GM23338 (cell line): ENCODE measurements around the gene DNM2. TPM values are rescaled to one million over a fixed set of nuclear protein-coding genes. Genes with fewer than 3 reads are reported as not detected.

ENCODE experiments used
- ATAC-seq: fragments of 200-7000 bp; cut with Tn5 transposase; 3 replicates; pipeline ENCODE4 v1.9.1; 2020
- DNase-seq: peaks from one replicate; pipeline ENCODE4 v3.0.0-alpha.2; 2015; ENCODE audit warnings: low spot score
- H2AFZ ChIP-seq: fragments of 200-600 bp; sonication (generic); 2 replicates; pipeline ENCODE4 v1.8.0; 2016; ENCODE audit warnings: antibody characterized with exemption, mild to moderate bottlenecking, moderate library complexity
- H3F3A ChIP-seq: fragments of 200-600 bp; sonication (generic); replicated peaks from 2 replicates; pipeline ENCODE4 v1.8.0; 2017; ENCODE audit warnings: antibody characterized with exemption, mixed run types, low read depth
- H3K27ac ChIP-seq: fragments of 200-600 bp; sonication (generic); 2 replicates; pipeline ENCODE4 v1.6.1; 2016; ENCODE audit warnings: low read depth
- H3K27me3 ChIP-seq: fragments of 200-600 bp; sonication (generic); 2 replicates; pipeline ENCODE4 v1.8.0; 2016; ENCODE audit warnings: mild to moderate bottlenecking, mixed run types, moderate library complexity; ENCODE audit not compliant: insufficient read depth
- H3K36me3 ChIP-seq: fragments of 200-600 bp; sonication (generic); 2 replicates; pipeline ENCODE4 v1.8.0; 2016; ENCODE audit warnings: mild to moderate bottlenecking; ENCODE audit not compliant: insufficient read depth
- H3K4me1 ChIP-seq: fragments of 200-600 bp; sonication (generic); 2 replicates; pipeline ENCODE4 v1.8.0; 2016; ENCODE audit warnings: mild to moderate bottlenecking, moderate library complexity; ENCODE audit not compliant: insufficient read depth
- H3K4me2 ChIP-seq: fragments of 200-600 bp; sonication (generic); 2 replicates; pipeline ENCODE4 v1.7.1; 2017; ENCODE audit warnings: mixed run types
- H3K4me3 ChIP-seq: fragments of 200-600 bp; sonication (generic); 2 replicates; pipeline ENCODE4 v1.6.1; 2016; ENCODE audit warnings: mixed run types
- H3K79me2 ChIP-seq: fragments of 200-600 bp; sonication (generic); replicated peaks from 2 replicates; pipeline ENCODE4 v1.8.0; 2017; ENCODE audit warnings: mild to moderate bottlenecking; ENCODE audit not compliant: insufficient read depth
- H3K9me2 ChIP-seq: fragments of 200-600 bp; sonication (generic); 2 replicates; pipeline ENCODE4 v1.8.0; 2017; ENCODE audit not compliant: insufficient read depth
- H4K20me1 ChIP-seq: fragments of 200-600 bp; sonication (generic); replicated peaks from 2 replicates; pipeline ENCODE4 v1.8.0; 2017; ENCODE audit warnings: mild to moderate bottlenecking; ENCODE audit not compliant: insufficient read depth
- H3K27ac Mint-ChIP-seq: 2 replicates; pipeline ENCODE4 v1.8.0; 2020; ENCODE audit warnings: inconsistent platforms, mild to moderate bottlenecking, moderate library complexity, mixed read lengths
- H3K27me3 Mint-ChIP-seq: 3 replicates; pipeline ENCODE4 v1.8.0; 2022; ENCODE audit warnings: low read depth, mild to moderate bottlenecking, moderate library complexity, mixed read lengths, inconsistent platforms; ENCODE audit not compliant: insufficient read depth, poor library complexity
- H3K36me3 Mint-ChIP-seq: 3 replicates; pipeline ENCODE4 v1.8.0; 2021; ENCODE audit warnings: low read depth, mild to moderate bottlenecking, inconsistent platforms, moderate library complexity, mixed read lengths
- H3K4me1 Mint-ChIP-seq: 3 replicates; pipeline ENCODE4 v1.8.0; 2020; ENCODE audit warnings: mild to moderate bottlenecking, inconsistent platforms, mixed read lengths
- H3K4me3 Mint-ChIP-seq: 3 replicates; pipeline ENCODE4 v1.8.0; 2021; ENCODE audit warnings: moderate library complexity, mild to moderate bottlenecking, inconsistent platforms, mixed read lengths
- H3K9me3 Mint-ChIP-seq: 3 replicates; pipeline ENCODE4 v1.8.0; 2020; ENCODE audit warnings: moderate library complexity, mild to moderate bottlenecking, inconsistent platforms, mixed read lengths
- CREB1 ChIP-seq: fragments of 250-450 bp; sonication (Bioruptor Pico); IDR thresholded peaks from 2 replicates; pipeline ENCODE4 v1.5.0; 2020; ENCODE audit warnings: low read depth, mild to moderate bottlenecking, moderate library complexity
- CTCF ChIP-seq, 2 experiments: fragments of 200-600 bp in 1 of 2; sonication (generic) in 1 of 2; conservative IDR thresholded peaks; 2 replicates each; pipeline versions ENCODE4 v1.5.1 to v1.6.1; 2016 to 2017; ENCODE audit warnings: antibody characterized with exemption in 2 of 2, low read depth in 2 of 2, mild to moderate bottlenecking in 2 of 2, moderate library complexity in 1 of 2
- ETS1 ChIP-seq: IDR thresholded peaks from 2 replicates; pipeline ENCODE4 v1.6.1; 2016; ENCODE audit warnings: antibody characterized with exemption
- EZH2 ChIP-seq: fragments of 200-600 bp; sonication (generic); IDR thresholded peaks from one replicate; pipeline ENCODE4 v1.8.0; 2017; ENCODE audit warnings: antibody characterized with exemption, mild to moderate bottlenecking, low read depth; ENCODE audit not compliant: unreplicated experiment
- EZH2phosphoT487 ChIP-seq: fragments of 200-600 bp; sonication (generic); IDR thresholded peaks from one replicate; pipeline ENCODE4 v1.8.1; 2018; ENCODE audit warnings: antibody characterized with exemption; ENCODE audit not compliant: unreplicated experiment
- JUNB ChIP-seq: IDR thresholded peaks from one replicate; pipeline ENCODE4 v1.6.1; 2016; ENCODE audit warnings: antibody characterized with exemption; ENCODE audit not compliant: unreplicated experiment
- POLR2AphosphoS5 ChIP-seq: IDR thresholded peaks from 2 replicates; pipeline ENCODE4 v1.6.1; 2016; ENCODE audit warnings: antibody characterized with exemption, low read depth
- ZNF114 ChIP-seq: fragments of 250-450 bp; sonication (Bioruptor Pico); IDR thresholded peaks from 2 replicates; pipeline ENCODE4 v1.5.0; 2020; ENCODE audit warnings: mild to moderate bottlenecking, moderate library complexity
- ZNF462 ChIP-seq: fragments of 250-450 bp; sonication (Bioruptor Pico); IDR thresholded peaks from 2 replicates; pipeline ENCODE4 v1.5.0; 2020; ENCODE audit warnings: mild to moderate bottlenecking, moderate library complexity
- polyA plus RNA-seq: library from polyadenylated mRNA; unstranded; fragments of >200 nt; fragmentation: Nextera tagmentation; extraction: Ambion mirVana; gene quantifications from 2 replicates; pipeline ENCODE4 v1.2.1, GENCODE V29; 2016
- total RNA-seq: library from RNA; depleted of rRNA; stranded (reverse); fragments of >200 nt; shearing (Covaris generic); gene quantifications from 2 replicates; pipeline ENCODE4 v1.2.3, GENCODE V29; 2014

DNM2 gene
- total and polyA plus RNA-seq, 2 experiments from 2014 or later: 40.7 to 138 TPM

GRCh38 chr19:10683582-10683981, 34.3 kb upstream of the DNM2 start (continued):
- TF ChIP-seq ZNF462 (CRISPR knock-in tag): no peak

GRCh38 chr19:10685210-10685609, 32.7 kb upstream of the DNM2 start:
- peaks cover 87% of the 10 kb centered on the region for H3K36me3 ChIP-seq
- H3K36me3 Mint-ChIP-seq: peaks cover 97% of the 10 kb centered on the region
- no peaks in the 10 kb centered on the region for H3K9me2 ChIP-seq
- peaks cover 61% of the 10 kb centered on the region for H3K79me2 ChIP-seq
- peaks cover 2% of the 10 kb centered on the region; the same call in 1 of the 3 replicates for H3K9me3 Mint-ChIP-seq
- H3K4me2 ChIP-seq: no peak overlapping the region
- peaks cover 58% of the 10 kb centered on the region for H4K20me1 ChIP-seq
- no peaks in the 10 kb centered on the region for H3K27me3 ChIP-seq
- no peaks in the 10 kb centered on the region for H3K4me1 Mint-ChIP-seq
- DNase-seq (no peak), ATAC-seq (no peak)
- peaks cover 28% of the 10 kb centered on the region for H3K27me3 Mint-ChIP-seq
- no peak overlapping the region for H2AFZ ChIP-seq
- H3K27ac ChIP-seq: no peak overlapping the region; the same call in 1 of the 2 replicates
- no peak overlapping the region for H3K4me3 ChIP-seq
- peaks cover 76% of the 10 kb centered on the region for H3F3A ChIP-seq
- no peak overlapping the region for H3K27ac Mint-ChIP-seq
- no peak overlapping the region for H3K4me3 Mint-ChIP-seq
- no peaks in the 10 kb centered on the region for H3K4me1 ChIP-seq
- no peak for TF ChIP-seq ZNF114
- TF ChIP-seq JUNB: no peak
- TF ChIP-seq EZH2phosphoT487: no peak
- no peak for TF ChIP-seq ETS1
- TF ChIP-seq CREB1: no peak
- no peak for TF ChIP-seq CTCF (conservative IDR thresholded peaks at IDR 0.05; ENCODE audit: low read depth in 2 of 2)
- TF ChIP-seq EZH2: no peak
- TF ChIP-seq POLR2AphosphoS5: no peak
